K562 (cell line): ENCODE results near the gene FAM186B.

ENCODE experiments used
- EZH2 ChIP-seq: IDR thresholded peaks from 2 replicates; pipeline ENCODE4 v1.6.1; 2012; ENCODE audit warnings: low read depth, mild to moderate bottlenecking, inconsistent platforms, low read length, borderline replicate concordance
- KLF1 ChIP-seq: fragments of 450-650 bp; IDR thresholded peaks from 2 replicates; pipeline ENCODE4 v1.6.1; 2016; ENCODE audit warnings: missing genetic modification characterization, missing compliant biosample characterization
- KLF10 ChIP-seq: fragments of 250-450 bp; sonication (Bioruptor Pico); IDR thresholded peaks from 2 replicates; pipeline ENCODE4 v1.6.1; 2021; ENCODE audit warnings: matching md5 sums
- NFRKB ChIP-seq: fragments of 450-650 bp; IDR thresholded peaks from 2 replicates; pipeline ENCODE4 v1.6.1; 2016; ENCODE audit warnings: low read depth
- NKRF ChIP-seq: fragments of 450-650 bp; IDR thresholded peaks from 2 replicates; pipeline ENCODE4 v1.6.1; 2016; ENCODE audit warnings: borderline replicate concordance
- TAF15 ChIP-seq: fragments of 200-400 bp; formaldehyde crosslinking; IDR thresholded peaks from 2 replicates; pipeline ENCODE4 v1.6.1; 2017; ENCODE audit warnings: mild to moderate bottlenecking, low read depth, low read length, moderate library complexity
- TOE1 ChIP-seq, 2 experiments: fragments of 450-650 bp in 1 of 2; sonication (generic) in 1 of 2; formaldehyde crosslinking in 1 of 2; IDR thresholded peaks; 2 replicates each; pipeline versions ENCODE4 v1.7.1 to v1.8.0; 2016 to 2022; ENCODE audit warnings: borderline replicate concordance in 2 of 2, mild to moderate bottlenecking in 2 of 2, antibody characterized with exemption in 1 of 2, inconsistent platforms in 1 of 2, low read depth in 1 of 2, missing genetic modification reagents in 1 of 2, moderate library complexity in 1 of 2
- ZNF217 ChIP-seq: sonication (generic); formaldehyde crosslinking; IDR thresholded peaks from 2 replicates; pipeline ENCODE4 v1.8.0; 2022; ENCODE audit warnings: mild to moderate bottlenecking, missing genetic modification reagents
- TF ChIP-seq, protein P1 (sequence below), 2 experiments: fragments of 450-650 bp; formaldehyde crosslinking in 1 of 2; IDR thresholded peaks; 2 replicates each; pipeline versions ENCODE4 v1.4.0 to v1.6.1; 2014 to 2020; ENCODE audit warnings: mild to moderate bottlenecking in 2 of 2, borderline replicate concordance in 1 of 2, low read depth in 1 of 2

GRCh38 chr12:49568442-49569162, 36.8 kb downstream of the FAM186B start:
- peak; percentile 63; the same call in 1 of the 2 replicates for TF ChIP-seq NKRF
- TF ChIP-seq NFRKB = no peak
- no peak for TF ChIP-seq TAF15
- no peak for TF ChIP-seq ZNF217 (CRISPR knock-in tag)
- TF ChIP-seq TOE1 (IDR thresholded peaks at IDR 0.05; ENCODE audit: borderline replicate concordance) = no peak
- TF ChIP-seq TOE1 (CRISPR knock-in tag; IDR thresholded peaks at IDR 0.05; ENCODE audit: borderline replicate concordance, low read depth) = no peak
- TF ChIP-seq EZH2 = no peak
- TF ChIP-seq, protein P1, sequence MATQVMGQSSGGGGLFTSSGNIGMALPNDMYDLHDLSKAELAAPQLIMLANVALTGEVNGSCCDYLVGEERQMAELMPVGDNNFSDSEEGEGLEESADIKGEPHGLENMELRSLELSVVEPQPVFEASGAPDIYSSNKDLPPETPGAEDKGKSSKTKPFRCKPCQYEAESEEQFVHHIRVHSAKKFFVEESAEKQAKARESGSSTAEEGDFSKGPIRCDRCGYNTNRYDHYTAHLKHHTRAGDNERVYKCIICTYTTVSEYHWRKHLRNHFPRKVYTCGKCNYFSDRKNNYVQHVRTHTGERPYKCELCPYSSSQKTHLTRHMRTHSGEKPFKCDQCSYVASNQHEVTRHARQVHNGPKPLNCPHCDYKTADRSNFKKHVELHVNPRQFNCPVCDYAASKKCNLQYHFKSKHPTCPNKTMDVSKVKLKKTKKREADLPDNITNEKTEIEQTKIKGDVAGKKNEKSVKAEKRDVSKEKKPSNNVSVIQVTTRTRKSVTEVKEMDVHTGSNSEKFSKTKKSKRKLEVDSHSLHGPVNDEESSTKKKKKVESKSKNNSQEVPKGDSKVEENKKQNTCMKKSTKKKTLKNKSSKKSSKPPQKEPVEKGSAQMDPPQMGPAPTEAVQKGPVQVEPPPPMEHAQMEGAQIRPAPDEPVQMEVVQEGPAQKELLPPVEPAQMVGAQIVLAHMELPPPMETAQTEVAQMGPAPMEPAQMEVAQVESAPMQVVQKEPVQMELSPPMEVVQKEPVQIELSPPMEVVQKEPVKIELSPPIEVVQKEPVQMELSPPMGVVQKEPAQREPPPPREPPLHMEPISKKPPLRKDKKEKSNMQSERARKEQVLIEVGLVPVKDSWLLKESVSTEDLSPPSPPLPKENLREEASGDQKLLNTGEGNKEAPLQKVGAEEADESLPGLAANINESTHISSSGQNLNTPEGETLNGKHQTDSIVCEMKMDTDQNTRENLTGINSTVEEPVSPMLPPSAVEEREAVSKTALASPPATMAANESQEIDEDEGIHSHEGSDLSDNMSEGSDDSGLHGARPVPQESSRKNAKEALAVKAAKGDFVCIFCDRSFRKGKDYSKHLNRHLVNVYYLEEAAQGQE (IDR thresholded peaks at IDR 0.05; ENCODE audit: borderline replicate concordance) = no peak
- TF ChIP-seq, protein P1 (CRISPR knock-in tag; IDR thresholded peaks at IDR 0.05; ENCODE audit: low read depth) = no peak
- no peak for TF ChIP-seq KLF1 (tag)
- no peak for TF ChIP-seq KLF10 (CRISPR knock-in tag)
